ENCODE data around the gene INTS3. TPM values are rescaled to one million over a fixed set of nuclear protein-coding genes. Genes with fewer than 3 reads are reported as not detected.

The INTS3 gene
- total and polyA plus RNA-seq, 10 of the 15 experiments (the other 5 are each of a cell fraction or from before 2014, with no cell fraction given) = 12.6 to 87.4 (median 30.8) TPM

- in situ Hi-C loops (cut with MboI) (no loop called here), intact Hi-C loops (cut with micrococcal nuclease; ENCODE audit: unreplicated experiment) (no loop called here)
- no peak overlapping the region for H2AFZ ChIP-seq (ENCODE audit: control insufficient read depth, low read depth, low read length)
- no peaks in the 10 kb centered on the region for H3K9me3 ChIP-seq (replicated peaks; ENCODE audit: control insufficient read depth, insufficient read depth, low read length)
- no peaks in the 10 kb centered on the region for H3K79me2 ChIP-seq (ENCODE audit: control insufficient read depth, insufficient read depth, low read length)
- FAIRE-seq = no peak
- ChIA-PET CTCF (interaction anchor here (1.4 kb wide), 1 partner anchor 298 kb away, joined by 4 read pairs; the partner anchor contains the start of gene RAB13), POLR2A (no interaction called here), RAD21 (ENCODE audit: unreplicated experiment) (interaction anchor here (0.6 to 1.1 kb wide), 2 partner anchors 238 to 298 kb away, joined by 3 to 4 read pairs; partner anchors contain the start of gene RAB13), SMC1A (ENCODE audit: uncharacterized antibody, unreplicated experiment) (no interaction called here)
- no peaks in the 10 kb centered on the region for H3K36me3 ChIP-seq (ENCODE audit: control insufficient read depth in 2 of 2, insufficient read depth in 2 of 2, low read length in 1 of 2)
- H3K27ac ChIP-seq (ENCODE audit: control insufficient read depth, insufficient read depth) = no peak overlapping the region
- H3K4me2 ChIP-seq (ENCODE audit: control insufficient read depth, insufficient read depth) = no peak overlapping the region
- no peak for ATAC-seq
- no peak overlapping the region for H3K4me3 ChIP-seq
- H3K4me1 ChIP-seq (ENCODE audit: control insufficient read depth, insufficient read depth, low read length) = no peaks in the 10 kb centered on the region
- WGBS (ENCODE audit: insufficient coverage, insufficient replicate concordance, low lambda C conversion rate, missing lambda C conversion rate) = 55% methylated on average over 7 of the region's 7 CpGs
- peaks cover 0 to 2% of the 10 kb centered on the region in 2 experiments; a peak in 2 of 4 replicates for H3K27me3 ChIP-seq (replicated peaks in 1 of 2; ENCODE audit: control insufficient read depth in 2 of 2, insufficient read depth in 2 of 2, low read length in 1 of 2)
- DNase-seq (ENCODE audit: low read depth, low spot score) = no peak
- H4K20me1 ChIP-seq (ENCODE audit: control insufficient read depth, insufficient read depth) = no peaks in the 10 kb centered on the region
- H3K9ac ChIP-seq (ENCODE audit: control insufficient read depth, insufficient read depth, low read length) = no peak overlapping the region
- BruUV-seq (replicated peaks) = no TSS peak
- TF ChIP-seq POLR2AphosphoS5 (IDR thresholded peaks at IDR 0.05; ENCODE audit: low read length) = no peak
These were observed 39.6 kb upstream of the INTS3 start for GRCh38 chr1:153688276-153688675.

DNA sequence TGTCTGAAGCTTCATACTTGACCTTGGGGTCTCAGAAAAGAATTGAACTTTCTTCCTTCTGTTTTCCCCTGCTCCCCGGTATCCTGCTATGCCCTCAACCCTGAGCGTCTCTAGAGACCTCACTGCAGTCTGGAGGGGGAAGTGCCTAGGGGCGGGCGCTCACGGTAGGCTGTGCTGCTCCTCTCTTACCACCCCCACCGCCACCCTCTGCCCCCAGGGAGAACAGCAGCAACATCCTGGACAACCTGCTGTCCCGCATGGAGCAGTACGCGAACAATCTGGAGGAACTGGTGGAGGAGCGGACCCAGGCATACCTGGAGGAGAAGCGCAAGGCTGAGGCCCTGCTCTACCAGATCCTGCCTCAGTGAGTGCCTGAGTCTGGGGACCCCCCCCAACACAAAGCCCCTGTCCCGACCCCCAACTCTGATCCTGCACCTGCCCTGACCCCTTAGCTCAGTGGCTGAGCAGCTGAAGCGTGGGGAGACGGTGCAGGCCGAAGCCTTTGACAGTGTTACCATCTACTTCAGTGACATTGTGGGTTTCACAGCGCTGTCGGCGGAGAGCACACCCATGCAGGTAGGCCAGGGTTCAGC is 39.0 kb upstream of the INTS3 start:
- no peak for FAIRE-seq
- Histone ChIP-seq H3K9me3 (replicated peaks; ENCODE audit: control insufficient read depth, insufficient read depth, low read length) (no peaks in the 10 kb centered on the region), H3K4me1 (ENCODE audit: control insufficient read depth, insufficient read depth, low read length) (no peaks in the 10 kb centered on the region), H3K4me2 (ENCODE audit: control insufficient read depth, insufficient read depth) (no peak overlapping the region), H3K4me3 (no peak overlapping the region), H2AFZ (ENCODE audit: control insufficient read depth, low read depth, low read length) (no peak overlapping the region), H3K79me2 (ENCODE audit: control insufficient read depth, insufficient read depth, low read length) (no peaks in the 10 kb centered on the region), H3K27ac (ENCODE audit: control insufficient read depth, insufficient read depth) (no peak overlapping the region), H3K36me3 (ENCODE audit: control insufficient read depth in 2 of 2, insufficient read depth in 2 of 2, low read length in 1 of 2) (no peaks in the 10 kb centered on the region), H3K9ac (ENCODE audit: control insufficient read depth, insufficient read depth, low read length) (no peak overlapping the region), H4K20me1 (ENCODE audit: control insufficient read depth, insufficient read depth) (no peaks in the 10 kb centered on the region), H3K27me3 (replicated peaks in 1 of 2; ENCODE audit: control insufficient read depth in 2 of 2, insufficient read depth in 2 of 2, low read length in 1 of 2) (peaks cover 0 to 2% of the 10 kb centered on the region in 2 experiments; a peak in 2 of 4 replicates)
- no peak for DNase-seq (ENCODE audit: low read depth, low spot score)
- 51% methylated on average over 18 of the region's 18 CpGs for WGBS (ENCODE audit: insufficient coverage, insufficient replicate concordance, low lambda C conversion rate, missing lambda C conversion rate)
- ChIA-PET SMC1A (ENCODE audit: uncharacterized antibody, unreplicated experiment) (interaction anchor here (0.6 kb wide), 1 partner anchor 87 kb away, joined by 3 read pairs; no protein-coding TSS in a partner anchor), CTCF (interaction anchor here (1.4 kb wide), 1 partner anchor 297 kb away, joined by 4 read pairs; the partner anchor contains the start of gene RAB13), POLR2A (interaction anchor here (0.6 kb wide), 1 partner anchor 75 kb away, joined by 3 read pairs; no protein-coding TSS in a partner anchor), RAD21 (ENCODE audit: unreplicated experiment) (interaction anchor here (0.6 to 1.1 kb wide), 2 partner anchors 239 to 297 kb away, joined by 3 to 4 read pairs; partner anchors contain the start of gene RAB13)
- intact Hi-C loops (cut with micrococcal nuclease; ENCODE audit: unreplicated experiment) = no loop called here
- no peak for ATAC-seq
- no TSS peak for BruUV-seq (replicated peaks)
- in situ Hi-C loops (cut with MboI) = no loop called here
- TF ChIP-seq USF1 (IDR thresholded peaks at IDR 0.05; ENCODE audit: borderline replicate concordance, extremely low read length, insufficient read depth, low read depth, low read length) (no peak), RUNX3 (IDR thresholded peaks at IDR 0.05; ENCODE audit: low read length) (no peak), CHD4 (IDR thresholded peaks at IDR 0.05) (no peak), KDM1A (IDR thresholded peaks at IDR 0.05; ENCODE audit: borderline replicate concordance) (no peak), ZNF207 (IDR thresholded peaks at IDR 0.05; ENCODE audit: borderline replicate concordance) (no peak), RAD51 (IDR thresholded peaks at IDR 0.05) (no peak), RFX5 (IDR thresholded peaks at IDR 0.05; ENCODE audit: low read depth, low read length) (no peak), STAT1 (conservative IDR thresholded peaks at IDR 0.05) (no peak), PML (IDR thresholded peaks at IDR 0.05; ENCODE audit: low read length) (no peak), ZNF217 (IDR thresholded peaks at IDR 0.05) (no peak), TCF7 (IDR thresholded peaks at IDR 0.05; ENCODE audit: borderline replicate concordance) (no peak), TBL1XR1 (IDR thresholded peaks at IDR 0.05; ENCODE audit: low read depth, low read length) (no peak)
- TF ChIP-seq, protein P1, sequence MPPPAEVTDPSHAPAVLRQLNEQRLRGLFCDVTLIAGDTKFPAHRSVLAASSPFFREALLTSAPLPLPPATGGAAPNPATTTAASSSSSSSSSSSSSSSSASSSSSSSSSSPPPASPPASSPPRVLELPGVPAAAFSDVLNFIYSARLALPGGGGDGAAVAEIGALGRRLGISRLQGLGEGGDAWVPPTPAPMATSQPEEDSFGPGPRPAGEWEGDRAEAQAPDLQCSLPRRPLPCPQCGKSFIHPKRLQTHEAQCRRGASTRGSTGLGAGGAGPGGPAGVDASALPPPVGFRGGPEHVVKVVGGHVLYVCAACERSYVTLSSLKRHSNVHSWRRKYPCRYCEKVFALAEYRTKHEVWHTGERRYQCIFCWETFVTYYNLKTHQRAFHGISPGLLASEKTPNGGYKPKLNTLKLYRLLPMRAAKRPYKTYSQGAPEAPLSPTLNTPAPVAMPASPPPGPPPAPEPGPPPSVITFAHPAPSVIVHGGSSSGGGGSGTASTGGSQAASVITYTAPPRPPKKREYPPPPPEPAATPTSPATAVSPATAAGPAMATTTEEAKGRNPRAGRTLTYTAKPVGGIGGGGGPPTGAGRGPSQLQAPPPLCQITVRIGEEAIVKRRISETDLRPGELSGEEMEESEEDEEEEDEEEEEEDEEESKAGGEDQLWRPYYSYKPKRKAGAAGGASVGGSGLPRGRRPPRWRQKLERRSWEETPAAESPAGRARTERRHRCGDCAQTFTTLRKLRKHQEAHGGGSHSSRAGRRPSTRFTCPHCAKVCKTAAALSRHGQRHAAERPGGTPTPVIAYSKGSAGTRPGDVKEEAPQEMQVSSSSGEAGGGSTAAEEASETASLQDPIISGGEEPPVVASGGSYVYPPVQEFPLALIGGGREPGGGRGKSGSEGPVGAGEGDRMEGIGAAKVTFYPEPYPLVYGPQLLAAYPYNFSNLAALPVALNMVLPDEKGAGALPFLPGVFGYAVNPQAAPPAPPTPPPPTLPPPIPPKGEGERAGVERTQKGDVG (CRISPR knock-in tag; IDR thresholded peaks at IDR 0.05) = no peak

Data from GM12878 (cell line).